NCI-H128 (cell line): ENCODE measurements around the gene ZFP36L1.
"Not testable (repeated sequence)": the region's sequence is repeated elsewhere in the genome, so short reads cannot be mapped to it uniquely, and the experiment has no call there.

ENCODE experiments used
- DNase-seq: peaks from one replicate; lab custom pipeline; 2025; ENCODE audit not compliant: unreplicated experiment; lab: John Stamatoyannopoulos, UW

Gene ZFP36L1

DNA sequence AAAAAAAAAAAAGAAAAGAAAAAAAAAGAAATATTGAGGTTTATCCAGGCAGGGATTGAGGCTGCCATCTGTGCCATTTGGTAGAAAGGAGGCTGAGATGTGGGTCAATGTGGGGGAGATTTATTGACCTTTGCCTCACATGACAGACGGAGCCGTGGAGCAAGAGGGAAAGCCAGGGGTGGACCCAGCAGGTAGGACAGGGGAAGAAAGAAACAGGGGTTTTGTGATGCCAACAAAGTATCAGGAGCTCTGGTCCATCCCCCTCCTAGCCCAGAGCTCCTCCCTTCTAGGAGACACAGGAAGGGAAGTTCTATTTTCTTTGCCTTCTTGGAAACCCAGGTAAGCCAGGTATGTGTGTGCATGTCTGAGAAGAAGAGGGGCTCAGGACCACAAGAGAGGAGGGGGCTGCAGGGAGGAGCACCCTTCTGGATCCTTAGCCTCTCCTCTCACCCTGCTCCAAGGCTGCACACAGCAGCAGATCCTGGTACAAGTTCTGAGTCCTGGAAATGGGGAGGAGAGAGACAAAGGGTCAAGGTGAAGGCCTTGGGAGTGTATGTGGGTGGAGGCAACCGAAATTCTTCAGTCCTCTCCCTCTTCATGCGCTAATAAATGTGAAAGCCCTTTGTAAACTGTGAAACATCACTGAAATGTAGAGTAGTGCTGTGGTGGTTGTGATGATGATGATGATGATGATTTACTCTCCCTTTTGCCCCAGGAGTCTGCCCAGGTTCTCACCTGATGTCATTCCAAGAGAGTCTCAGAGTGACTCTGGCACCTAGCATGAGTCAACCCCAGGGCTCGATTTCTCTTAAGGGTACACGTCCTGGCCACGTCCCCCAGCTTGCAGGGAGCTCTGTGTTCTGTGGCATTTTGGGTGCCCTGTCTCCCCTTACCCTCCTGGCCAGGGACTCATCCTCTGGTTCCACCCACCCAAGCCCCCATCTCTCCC lies 26.3 kb downstream of the ZFP36L1 start:
- no peak for DNase-seq

DNA sequence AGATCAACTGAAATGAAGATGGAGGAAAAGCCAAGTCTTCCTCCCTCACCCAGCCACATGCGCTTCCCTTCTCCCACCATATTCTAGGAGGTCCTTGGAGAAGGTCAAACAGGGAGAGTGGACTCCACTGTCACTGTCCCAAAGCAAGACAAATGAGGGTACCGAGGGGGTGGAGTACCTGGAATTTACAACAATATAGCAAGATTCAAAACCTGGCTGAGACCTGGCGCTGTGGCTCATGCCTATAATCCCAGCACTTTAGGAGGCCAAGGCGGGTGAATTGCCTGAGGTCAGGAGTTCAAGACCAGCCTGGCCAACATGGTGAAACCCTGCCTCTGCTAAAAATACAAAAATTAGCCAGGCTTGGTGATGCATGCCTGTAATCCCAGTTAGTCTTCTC lies 29.0 kb downstream of the ZFP36L1 start:
- DNase-seq = not testable (repeated sequence)

DNA sequence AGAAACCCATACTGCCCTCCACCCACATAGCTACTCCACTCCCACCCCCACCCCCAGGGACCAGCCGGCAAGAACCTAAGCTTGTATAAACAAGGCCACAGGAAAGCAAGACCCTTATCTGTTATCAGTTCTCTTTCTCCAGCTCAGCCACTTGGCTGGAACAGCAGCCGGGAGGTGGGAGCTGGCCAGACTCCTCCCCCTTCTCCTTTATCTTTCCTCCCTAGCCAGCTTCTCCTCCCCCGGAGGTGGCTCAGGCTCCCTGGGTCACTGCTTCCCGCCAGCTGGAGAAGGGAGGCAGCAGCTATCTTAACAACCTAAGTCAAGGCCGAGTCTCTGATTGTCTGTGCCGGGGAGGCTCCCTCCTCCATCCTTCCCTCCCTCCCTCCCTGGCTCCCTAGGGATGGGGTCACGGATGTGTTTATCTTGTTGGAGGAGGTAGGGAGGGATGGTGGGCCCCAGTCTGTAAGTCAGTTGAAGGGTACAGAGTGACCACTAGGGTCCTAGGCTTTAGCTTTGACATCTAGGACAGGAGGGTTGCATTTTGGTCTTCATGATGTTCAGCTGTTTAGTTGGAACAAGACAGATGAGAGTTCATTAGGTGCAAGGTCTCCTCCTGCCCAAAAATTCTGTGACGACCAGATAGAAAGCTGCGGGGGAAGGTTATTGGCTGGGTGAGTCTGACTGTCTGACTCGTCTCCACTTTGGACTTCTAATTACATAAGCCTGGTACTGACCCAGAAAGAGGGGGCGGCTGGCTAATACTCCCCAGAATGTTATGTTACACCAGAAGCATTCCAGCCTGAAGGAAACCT lies 29.7 kb downstream of the ZFP36L1 start:
- DNase-seq = no peak

DNA sequence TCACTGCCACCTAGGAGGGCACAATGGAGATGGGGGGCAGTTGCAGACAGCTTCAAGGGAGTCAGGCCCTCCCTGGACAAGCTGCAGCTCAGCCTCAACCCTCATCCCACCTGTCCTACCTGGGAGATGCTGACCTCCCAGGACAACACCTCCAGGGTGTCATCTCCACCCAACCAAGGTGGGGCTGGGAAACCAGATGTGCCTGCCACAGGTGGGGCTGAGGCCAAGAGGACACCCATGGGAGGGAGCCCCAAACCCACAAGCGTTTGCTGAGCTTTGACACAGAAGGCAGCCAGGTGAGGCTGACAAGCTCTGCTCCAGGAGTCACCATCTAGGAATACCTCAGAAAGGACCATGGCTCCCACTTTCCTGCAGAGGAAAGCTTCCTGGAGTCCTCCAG lies 31.5 kb downstream of the ZFP36L1 start:
- no peak for DNase-seq

DNA sequence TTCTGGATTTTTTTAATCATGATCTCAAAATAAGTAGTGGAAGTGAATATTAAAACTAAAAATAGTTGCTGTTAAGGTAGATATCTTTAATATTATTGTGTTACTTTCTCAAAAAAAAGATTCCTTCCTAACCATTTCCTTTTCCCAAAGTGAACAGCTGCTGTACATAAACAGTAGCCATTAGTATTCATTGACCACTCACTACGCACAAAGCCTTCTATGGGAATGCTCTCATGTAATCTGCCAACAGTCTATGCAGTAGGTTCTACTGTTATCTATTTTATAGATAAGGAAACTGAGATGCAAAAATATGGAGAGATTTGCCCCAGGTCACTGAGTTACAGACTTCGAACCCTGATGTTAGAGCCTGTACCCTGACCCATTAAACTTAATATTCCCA lies 32.1 kb downstream of the ZFP36L1 start:
- DNase-seq = no peak

DNA sequence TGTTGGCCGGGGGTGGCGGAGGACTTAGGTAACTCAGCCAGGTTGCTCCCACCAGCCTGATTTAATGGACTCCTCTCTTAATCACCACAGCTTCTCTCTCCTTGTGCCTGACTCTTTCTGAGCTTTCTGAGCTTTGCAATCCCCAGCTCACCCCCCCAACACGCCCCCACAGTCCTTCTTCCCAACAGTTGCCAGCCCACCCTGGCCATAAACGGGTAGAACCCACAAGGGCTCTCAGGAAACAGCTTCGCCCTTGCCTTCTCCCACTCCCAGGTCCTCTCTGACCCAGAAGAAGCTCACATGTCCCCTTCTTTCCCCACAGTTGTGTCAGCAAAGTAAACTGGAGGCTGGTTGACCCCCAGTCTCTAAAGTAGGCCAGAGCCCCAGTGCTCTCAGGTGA lies 32.9 kb downstream of the ZFP36L1 start:
- no peak for DNase-seq

DNA sequence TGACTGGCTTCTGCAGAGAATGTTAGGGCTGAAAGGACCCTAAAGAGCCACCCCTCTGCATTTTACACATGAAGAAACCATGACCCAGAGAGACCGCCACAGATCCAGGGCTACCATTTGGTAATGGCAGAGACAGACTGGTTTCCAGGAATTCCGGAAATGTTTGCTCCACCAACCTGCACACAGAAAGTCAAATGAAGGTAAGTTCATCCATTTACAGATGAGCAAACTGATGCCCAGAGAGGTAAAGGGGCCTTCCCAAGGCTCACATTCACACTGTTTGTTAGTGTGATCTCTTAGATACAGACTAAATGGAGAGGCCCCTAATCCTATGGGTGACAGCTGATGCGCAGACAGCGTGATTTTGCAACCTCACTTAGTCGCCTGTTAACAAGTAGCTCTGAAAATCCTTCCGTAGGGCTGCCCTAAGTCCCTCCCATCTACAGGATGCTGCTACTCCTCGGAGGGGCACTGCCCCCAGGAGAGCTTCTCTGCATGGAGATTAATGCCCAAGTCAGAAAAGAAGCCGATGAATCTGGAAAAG lies 33.8 kb downstream of the ZFP36L1 start:
- no peak for DNase-seq

DNA sequence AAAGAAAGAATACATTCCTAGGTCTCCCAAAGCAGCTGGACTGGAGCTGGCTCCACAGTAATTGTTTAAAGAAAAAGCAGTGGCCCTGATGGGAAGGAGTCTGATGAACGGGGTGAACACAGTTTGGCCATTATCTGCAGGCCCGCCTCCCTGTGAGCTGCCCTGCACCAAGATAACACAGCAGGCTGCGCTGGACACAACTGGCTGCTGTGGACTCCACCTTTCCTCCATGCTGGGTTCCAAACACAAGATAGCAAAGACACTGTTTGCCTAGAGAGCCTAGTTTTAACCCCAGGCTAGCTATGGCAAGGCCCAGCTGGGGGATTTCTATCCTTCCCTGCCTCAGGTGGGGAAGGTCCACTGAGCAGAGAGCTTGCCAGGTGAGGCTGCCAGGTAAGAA lies 34.6 kb downstream of the ZFP36L1 start:
- DNase-seq = no peak

DNA sequence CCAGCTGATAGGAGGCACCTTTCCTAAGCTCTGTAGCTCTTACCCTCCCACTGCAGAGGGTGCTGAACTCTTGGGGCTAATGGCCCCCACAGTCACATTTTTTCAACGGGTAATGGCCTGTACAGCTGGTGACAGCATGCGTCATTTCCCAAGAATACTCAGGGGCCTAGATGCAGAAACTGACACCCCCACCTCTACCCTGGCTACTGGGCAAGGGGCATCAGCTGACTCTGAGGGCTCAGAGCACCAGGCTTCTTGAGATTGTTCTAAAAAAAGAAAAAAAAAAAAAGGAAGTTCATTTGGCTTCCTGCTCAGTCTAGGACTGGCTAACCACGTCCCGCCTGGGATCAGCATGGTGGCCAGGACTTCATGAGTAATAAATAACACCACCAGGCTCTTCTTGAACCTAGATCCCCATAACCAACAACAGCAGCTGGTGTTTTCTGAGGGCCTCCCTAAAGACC lies 35.2 kb downstream of the ZFP36L1 start:
- no peak for DNase-seq

DNA sequence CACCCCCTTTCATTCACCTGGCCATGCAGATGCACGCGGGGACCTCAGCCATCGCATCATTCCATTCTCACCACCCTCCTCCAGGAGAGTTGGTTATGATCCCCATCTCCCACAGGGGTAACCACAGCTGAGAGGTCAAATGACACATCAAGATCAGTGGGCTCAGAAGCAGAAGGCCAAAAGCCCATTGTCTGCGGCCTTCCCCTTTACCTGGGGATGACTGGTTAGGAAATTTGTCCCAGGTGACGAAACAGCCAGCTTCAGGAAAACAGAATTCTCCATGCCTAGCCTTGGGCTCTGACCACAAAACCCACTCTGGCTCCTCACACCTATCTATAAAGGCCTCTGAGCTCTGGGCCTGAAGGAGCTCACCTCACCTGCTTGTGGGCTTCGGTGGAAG lies 36.1 kb downstream of the ZFP36L1 start:
- DNase-seq = no peak

DNA sequence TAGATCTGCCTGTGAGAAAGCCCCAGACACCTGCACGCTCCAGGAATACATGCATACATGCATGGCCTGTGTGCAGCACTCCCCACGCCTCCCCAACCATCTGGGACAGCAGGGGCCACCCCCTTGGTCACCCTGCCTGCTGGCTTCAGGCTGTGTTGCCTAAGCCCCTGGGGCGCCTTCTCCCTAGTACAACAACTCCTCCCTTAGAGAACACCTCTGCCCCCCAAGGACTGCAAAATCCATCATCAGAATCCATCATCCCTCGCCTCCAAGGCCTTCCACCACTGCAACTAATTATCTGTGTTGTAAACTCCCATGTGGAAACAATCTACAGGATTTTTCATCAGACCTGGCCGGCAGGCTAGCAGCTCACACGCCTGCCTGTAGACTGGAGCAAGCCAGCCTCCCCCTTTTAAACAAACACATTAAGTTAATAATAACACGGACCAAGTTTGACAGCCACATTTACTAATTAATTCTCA lies 36.8 kb downstream of the ZFP36L1 start:
- no peak for DNase-seq

DNA sequence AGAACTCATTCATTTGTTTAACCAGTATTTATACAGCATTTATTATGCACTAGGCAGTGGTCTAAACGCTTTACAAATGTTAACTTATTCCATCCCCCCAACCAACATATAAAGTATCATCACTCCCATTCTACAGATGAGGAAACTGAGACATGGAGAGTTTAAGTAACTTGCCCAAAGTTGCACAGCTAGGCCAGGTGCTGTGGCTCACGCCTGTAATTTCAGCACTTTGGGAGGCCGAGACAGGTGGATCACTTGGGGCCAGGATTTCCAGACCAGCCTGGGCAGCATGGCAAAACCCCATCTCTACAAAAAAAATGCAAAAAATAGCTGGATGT lies 37.9 kb downstream of the ZFP36L1 start:
- no peak for DNase-seq

DNA sequence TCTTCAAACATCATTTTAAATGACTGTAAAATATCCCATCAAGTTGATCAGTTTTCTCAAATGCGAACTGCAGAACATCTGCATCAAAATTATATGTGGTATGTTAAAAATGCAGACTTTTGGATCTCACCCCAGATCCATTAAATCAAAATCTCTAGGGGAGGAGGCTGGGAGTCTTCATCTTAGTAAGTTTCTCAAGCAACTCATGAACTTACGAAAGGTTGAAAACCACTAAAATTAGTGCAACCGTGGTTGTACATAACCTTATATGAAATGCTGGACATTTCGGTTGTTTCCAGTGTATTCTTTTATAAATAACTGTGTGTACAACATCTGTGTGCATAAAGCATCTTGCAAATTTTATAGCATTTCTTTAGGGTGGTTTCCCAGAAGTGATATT lies 39.2 kb downstream of the ZFP36L1 start:
- no peak for DNase-seq

DNA sequence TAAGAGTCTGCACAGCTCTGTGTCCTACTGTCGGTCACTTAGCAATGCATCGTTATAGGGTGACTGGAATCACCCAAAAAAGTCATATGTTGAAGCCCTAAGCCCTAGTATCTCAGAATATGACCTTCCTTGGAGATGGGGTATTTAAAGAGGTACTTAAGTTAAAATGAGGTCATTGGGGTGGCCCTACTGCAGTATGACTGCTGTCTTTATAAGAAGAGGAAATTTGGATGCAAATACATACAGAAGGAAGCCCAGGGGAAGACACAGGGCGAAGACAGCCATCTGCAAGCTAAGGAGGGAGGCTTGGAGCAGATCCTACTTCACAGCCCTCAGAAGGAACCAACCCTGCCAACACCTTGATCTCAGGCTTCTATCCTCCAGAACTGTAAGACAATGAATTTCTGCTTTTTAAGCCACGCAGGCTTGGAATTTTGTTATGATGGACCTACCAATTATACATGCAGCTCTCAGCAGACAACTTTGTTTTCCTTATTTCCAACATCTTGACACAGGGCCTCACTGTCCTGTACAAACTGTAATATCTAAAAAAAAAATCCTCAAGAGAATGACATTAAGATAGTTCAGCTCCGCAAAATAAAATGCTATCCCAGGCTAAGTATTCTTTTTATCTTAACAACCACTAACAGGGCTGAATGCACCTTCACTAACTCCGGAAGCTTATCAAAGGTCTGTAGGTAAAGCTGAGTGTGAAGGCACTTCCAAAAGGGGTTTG lies 40.4 kb downstream of the ZFP36L1 start:
- DNase-seq = no peak

DNA sequence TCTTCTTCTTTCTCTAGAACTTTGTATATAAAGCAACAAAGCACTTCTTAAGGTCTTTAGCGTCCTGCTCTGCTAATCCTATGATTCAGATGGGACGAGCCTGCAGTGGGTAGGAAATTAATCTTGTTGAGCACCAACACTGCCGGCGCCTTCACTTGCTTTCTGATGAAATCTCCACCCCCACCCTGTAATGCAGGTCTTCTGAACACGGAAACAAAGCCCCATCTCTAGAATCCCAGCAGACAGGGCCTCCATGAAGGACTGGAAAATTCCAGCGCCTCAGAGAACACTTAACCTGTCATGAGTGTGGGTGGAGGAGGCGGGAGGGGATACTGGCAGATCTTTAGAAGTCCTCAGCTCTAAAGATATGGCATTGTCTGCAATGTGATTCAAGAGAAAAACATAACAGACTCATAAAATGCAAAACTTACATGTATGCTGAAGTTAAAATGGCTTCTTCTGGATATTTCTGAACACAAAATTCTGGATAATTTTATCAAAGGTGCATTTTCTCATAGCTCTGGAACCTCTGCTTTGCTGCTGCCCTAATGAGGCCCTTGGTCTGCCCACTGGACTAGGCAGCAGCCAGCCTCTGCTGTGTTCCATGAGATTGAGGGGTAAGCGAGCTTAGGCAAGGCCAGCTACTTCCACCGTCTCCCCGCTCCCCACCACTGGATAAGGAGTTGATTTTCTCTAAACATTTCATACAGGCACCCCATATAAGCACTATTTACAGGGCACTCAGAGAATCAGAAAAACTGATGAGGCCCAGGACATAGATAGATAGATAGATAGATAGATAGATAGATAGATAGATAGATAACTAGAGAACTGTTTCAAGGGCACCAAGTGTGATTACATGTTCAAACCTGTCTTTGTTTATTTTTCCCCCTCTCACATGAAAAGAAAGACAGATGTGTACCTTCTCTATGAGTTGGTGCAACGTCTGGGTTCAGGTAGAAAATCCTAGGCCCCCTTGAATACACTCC lies 43.1 kb downstream of the ZFP36L1 start:
- DNase-seq = no peak

DNA sequence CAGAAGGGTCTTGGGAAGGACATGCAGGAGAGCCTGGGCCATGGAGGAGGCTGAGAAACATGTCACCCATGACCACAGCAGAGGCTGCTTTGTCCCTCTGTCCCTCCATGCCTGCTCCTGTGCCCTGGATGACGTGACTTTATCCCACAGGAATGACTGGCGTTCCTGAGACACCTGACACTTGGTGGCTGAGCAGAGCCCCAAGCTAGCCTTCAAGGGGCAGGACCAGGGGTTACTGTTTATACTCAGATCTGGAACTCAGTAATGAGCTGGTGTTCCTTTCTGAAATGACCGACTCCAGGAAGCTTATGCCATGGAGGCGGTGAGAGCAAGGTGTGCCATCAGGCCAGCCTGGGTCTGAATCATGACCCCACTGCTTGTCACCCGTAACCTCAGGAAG lies 44.2 kb downstream of the ZFP36L1 start:
- no peak for DNase-seq

DNA sequence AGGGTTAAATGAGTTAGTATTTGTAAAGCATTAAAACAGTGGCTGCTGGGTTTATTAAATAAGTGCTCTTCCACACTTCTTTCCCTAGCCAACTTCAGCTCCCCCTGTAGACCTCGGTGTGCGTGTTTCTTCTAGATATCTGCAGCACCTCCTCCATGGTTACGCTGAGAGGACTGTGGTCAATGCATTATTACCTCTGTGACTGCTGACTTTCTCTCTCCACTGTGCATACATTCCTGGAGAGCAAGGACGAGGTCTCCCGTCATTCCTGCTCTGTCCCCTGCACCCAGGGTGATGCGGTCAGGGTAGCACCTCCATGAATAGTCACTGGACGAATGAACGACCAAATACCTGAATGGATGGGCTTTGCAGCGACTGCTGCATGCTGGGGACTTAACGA lies 44.6 kb downstream of the ZFP36L1 start:
- no peak for DNase-seq

DNA sequence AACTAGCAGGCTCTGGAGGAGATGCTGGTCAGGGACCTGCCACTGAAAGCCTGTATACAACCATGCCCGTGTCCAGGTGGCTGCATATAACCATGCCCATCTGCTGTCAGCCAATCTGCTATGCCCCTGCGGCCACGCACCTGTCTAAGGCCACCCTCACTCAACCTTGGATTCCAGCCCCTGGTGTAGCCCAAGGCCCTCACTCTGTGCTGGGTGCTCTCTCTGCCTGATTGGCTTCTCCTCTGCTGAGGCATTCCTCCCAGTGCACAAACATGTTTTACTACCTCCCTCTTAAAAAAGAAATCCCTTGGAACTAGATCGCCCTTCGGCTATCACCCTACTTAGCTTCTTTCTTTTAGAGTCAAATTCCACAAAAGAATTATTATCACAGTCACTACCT lies 45.5 kb downstream of the ZFP36L1 start:
- no peak for DNase-seq

DNA sequence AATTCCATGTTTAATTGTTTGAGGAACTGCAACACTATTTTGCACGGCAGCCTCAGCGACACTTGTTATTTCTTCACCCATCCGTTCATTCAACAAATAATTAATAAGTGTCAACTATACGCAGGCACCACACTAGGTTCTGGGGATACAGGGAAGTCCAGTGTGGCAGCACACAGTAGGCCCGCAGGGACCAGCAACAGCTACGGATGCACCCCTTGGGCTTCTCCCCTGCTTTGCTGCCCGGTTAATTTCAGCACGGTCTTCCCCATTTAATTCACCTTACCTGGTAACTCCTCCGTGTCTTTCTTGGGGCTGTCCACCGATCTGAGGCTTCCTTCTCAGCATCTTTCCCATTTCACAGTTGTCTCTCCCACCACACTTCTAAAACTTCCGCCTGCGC lies 48.3 kb downstream of the ZFP36L1 start:
- no peak for DNase-seq
